OCI-LY7 (cell line): ENCODE data around the gene EEF1AKMT3. TPM values are rescaled to one million over a fixed set of nuclear protein-coding genes. Genes with fewer than 3 reads are reported as not detected.

ENCODE experiments used
- BruUV-seq: library from RNA; stranded (reverse); fragments of 400-500 nt; replicated peaks from 2 replicates; lab custom pipeline; 2021; lab: Mats Ljungman, UMichigan
- CTCF ChIA-PET: fragments of 300-600 bp; sonication (Branson Sonifier 250); formaldehyde crosslinking; loops from one replicate; lab custom pipeline; 2022; ENCODE audit warnings: antibody characterized with exemption; ENCODE audit not compliant: unreplicated experiment; lab: Charles Lee
- POLR2A ChIA-PET: fragments of 300-600 bp; sonication (Branson Sonifier 250); formaldehyde crosslinking; loops from one replicate; lab custom pipeline; 2022; ENCODE audit warnings: antibody characterized with exemption; lab: Charles Lee
- DNase-seq: peaks from one replicate; pipeline ENCODE4 v3.0.0-alpha.2; 2015; ENCODE audit warnings: low spot score
- H2AFZ ChIP-seq: fragments of 200-600 bp; sonication (generic), shearing (Covaris generic); 2 replicates; pipeline ENCODE4 v1.6.1; 2014; ENCODE audit warnings: mild to moderate bottlenecking, antibody characterized with exemption, low read length, moderate library complexity
- H3K27ac ChIP-seq: fragments of 200-600 bp; sonication (generic); 2 replicates; pipeline ENCODE4 v1.5.1; 2014; ENCODE audit warnings: mixed run types, low read depth, mild to moderate bottlenecking, moderate library complexity, low read length, inconsistent platforms; ENCODE audit not compliant: poor library complexity, severe bottlenecking
- H3K36me3 ChIP-seq: fragments of 200-600 bp; sonication (generic); 2 replicates; pipeline ENCODE4 v1.6.1; 2014; ENCODE audit warnings: mild to moderate bottlenecking, antibody characterized with exemption, low read length, moderate library complexity, mixed read lengths; ENCODE audit not compliant: insufficient read depth
- H3K4me1 ChIP-seq: fragments of 200-600 bp; sonication (generic); 2 replicates; pipeline ENCODE4 v1.5.1; 2014; ENCODE audit warnings: mild to moderate bottlenecking, low read length; ENCODE audit not compliant: insufficient read depth, poor library complexity, severe bottlenecking
- H3K4me2 ChIP-seq: fragments of 200-600 bp; sonication (generic); 2 replicates; pipeline ENCODE4 v1.6.1; 2014; ENCODE audit warnings: mild to moderate bottlenecking, low read length
- H3K4me3 ChIP-seq: fragments of 200-600 bp; sonication (generic); 2 replicates; pipeline ENCODE4 v1.5.1; 2014; ENCODE audit warnings: mild to moderate bottlenecking, low read depth, low read length; ENCODE audit not compliant: poor library complexity, severe bottlenecking
- H3K79me2 ChIP-seq: fragments of 200-600 bp; sonication (generic); 2 replicates; pipeline ENCODE4 v1.6.1; 2016; ENCODE audit warnings: low read depth, mild to moderate bottlenecking, low read length, moderate library complexity, mixed read lengths; ENCODE audit not compliant: insufficient read depth
- H3K9me2 ChIP-seq: fragments of 200-600 bp; sonication (generic); 2 replicates; pipeline ENCODE4 v1.6.1; 2016; ENCODE audit warnings: mild to moderate bottlenecking, low read length, mixed read lengths; ENCODE audit not compliant: insufficient read depth
- H3K9me3 ChIP-seq: fragments of 200-600 bp; sonication (generic); 2 replicates; pipeline ENCODE4 v1.6.1; 2014; ENCODE audit warnings: mild to moderate bottlenecking, mixed run types, low read length, mixed read lengths
- H4K20me1 ChIP-seq: fragments of 200-600 bp; sonication (generic); 2 replicates; pipeline ENCODE4 v1.6.1; 2014; ENCODE audit warnings: mild to moderate bottlenecking, antibody characterized with exemption, low read length, moderate library complexity, mixed read lengths; ENCODE audit not compliant: insufficient read depth
- EZH2phosphoT487 ChIP-seq: fragments of 200-600 bp; sonication (generic); IDR thresholded peaks from 2 replicates; pipeline ENCODE4 v1.6.1; 2018; ENCODE audit warnings: low read depth, borderline replicate concordance, mild to moderate bottlenecking, mixed run types, antibody characterized with exemption, low read length, moderate library complexity, mixed read lengths
- intact Hi-C: fragments of 100-400 bp; cut with micrococcal nuclease; formaldehyde crosslinking; loops from one replicate; pipeline ENCODE4 v1.10.0; 2022; ENCODE audit not compliant: unreplicated experiment
- total RNA-seq, 2 experiments: library from RNA; depleted of rRNA in 1 of 2; stranded (reverse); fragments of >200 nt in 1 of 2; shearing (Covaris generic) in 1 of 2; gene quantifications; 2 replicates each; pipeline ENCODE4 v1.2.3, GENCODE V29; 2014 to 2022
- TF ChIP-seq, protein P1 (sequence below): fragments of 200-600 bp; sonication (generic); conservative IDR thresholded peaks from 2 replicates; pipeline ENCODE4 v1.5.1; 2014; ENCODE audit warnings: mild to moderate bottlenecking, antibody characterized with exemption, low read length, moderate library complexity, mixed read lengths

Gene EEF1AKMT3
- total RNA-seq, 2 experiments from 2014 or later = 3.4 to 6.3 TPM

DNA sequence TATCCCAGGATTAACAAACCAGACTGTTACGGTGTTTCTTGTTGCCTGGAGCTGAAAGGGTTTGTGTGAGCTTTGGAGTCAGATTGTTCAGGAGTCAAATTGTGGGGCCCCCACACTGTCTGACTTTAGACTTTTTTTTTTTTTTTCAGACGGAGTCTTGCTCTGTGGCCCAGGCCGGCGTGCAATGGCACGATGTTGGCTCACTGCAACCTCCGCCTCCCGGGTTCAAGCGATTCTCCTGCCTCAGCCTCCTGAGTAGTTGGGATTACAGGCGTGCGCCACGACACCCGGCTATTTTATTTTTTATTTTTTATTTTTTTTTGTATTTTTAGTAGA, 11.0 kb downstream of the EEF1AKMT3 start:
- Histone ChIP-seq H3K9me2 (no peaks in the 10 kb centered on the region), H3K27ac (no peak overlapping the region), H3K36me3 (peaks cover 42% of the 10 kb centered on the region), H3K79me2 (peaks cover 25% of the 10 kb centered on the region), H3K4me1 (peaks cover 20% of the 10 kb centered on the region), H3K4me3 (peak overlapping the region; percentile 95), H3K9me3 (no peaks in the 10 kb centered on the region), H4K20me1 (no peaks in the 10 kb centered on the region), H2AFZ (no peak overlapping the region), H3K4me2 (peak overlapping the region; percentile 92)
- CTCF ChIA-PET = interaction anchor here (0.8 kb wide), 1 partner anchor 11 kb away, joined by 4 read pairs; no protein-coding TSS in a partner anchor
- POLR2A ChIA-PET = interaction anchor here (0.6 to 1.5 kb wide), 6 partner anchors 10 to 126 kb away, joined by 3 to 4 read pairs (median 3); partner anchors contain the start of genes EEF1AKMT3 and METTL1
- intact Hi-C loops = loop anchor here (5.0 kb wide), 1 partner anchor 124 kb away; no protein-coding TSS in a partner anchor
- no TSS peak for BruUV-seq
- no peak for DNase-seq
- no peak for TF ChIP-seq EZH2phosphoT487
- TF ChIP-seq, protein P1, sequence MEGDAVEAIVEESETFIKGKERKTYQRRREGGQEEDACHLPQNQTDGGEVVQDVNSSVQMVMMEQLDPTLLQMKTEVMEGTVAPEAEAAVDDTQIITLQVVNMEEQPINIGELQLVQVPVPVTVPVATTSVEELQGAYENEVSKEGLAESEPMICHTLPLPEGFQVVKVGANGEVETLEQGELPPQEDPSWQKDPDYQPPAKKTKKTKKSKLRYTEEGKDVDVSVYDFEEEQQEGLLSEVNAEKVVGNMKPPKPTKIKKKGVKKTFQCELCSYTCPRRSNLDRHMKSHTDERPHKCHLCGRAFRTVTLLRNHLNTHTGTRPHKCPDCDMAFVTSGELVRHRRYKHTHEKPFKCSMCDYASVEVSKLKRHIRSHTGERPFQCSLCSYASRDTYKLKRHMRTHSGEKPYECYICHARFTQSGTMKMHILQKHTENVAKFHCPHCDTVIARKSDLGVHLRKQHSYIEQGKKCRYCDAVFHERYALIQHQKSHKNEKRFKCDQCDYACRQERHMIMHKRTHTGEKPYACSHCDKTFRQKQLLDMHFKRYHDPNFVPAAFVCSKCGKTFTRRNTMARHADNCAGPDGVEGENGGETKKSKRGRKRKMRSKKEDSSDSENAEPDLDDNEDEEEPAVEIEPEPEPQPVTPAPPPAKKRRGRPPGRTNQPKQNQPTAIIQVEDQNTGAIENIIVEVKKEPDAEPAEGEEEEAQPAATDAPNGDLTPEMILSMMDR = no peak

DNA sequence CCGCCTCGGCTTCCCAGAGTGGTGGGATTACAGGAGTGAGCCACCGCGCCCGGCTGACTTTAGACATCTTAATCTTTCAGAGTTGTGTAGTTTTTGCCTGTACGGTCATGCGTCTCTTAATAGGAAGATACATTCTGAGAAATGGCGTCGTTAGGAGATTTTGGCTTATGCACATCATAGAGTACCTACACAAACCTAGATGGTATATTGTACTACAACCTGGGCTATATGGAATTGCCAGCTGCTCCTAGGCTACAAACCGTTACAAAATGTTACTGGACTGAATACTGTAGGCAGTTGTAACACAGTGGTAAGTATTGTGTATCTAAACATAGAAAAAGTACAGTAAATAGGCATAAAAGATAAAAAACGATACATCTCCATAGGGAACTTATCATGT, 11.4 kb downstream of the EEF1AKMT3 start:
- no peak overlapping the region for H2AFZ ChIP-seq
- TSS peak; percentile 77 for BruUV-seq
- peaks cover 20% of the 10 kb centered on the region for H3K4me1 ChIP-seq
- TF ChIP-seq EZH2phosphoT487 = no peak
- TF ChIP-seq, protein P1 = no peak
- H3K36me3 ChIP-seq = peaks cover 46% of the 10 kb centered on the region
- no peaks in the 10 kb centered on the region for H3K9me2 ChIP-seq
- H3K27ac ChIP-seq = no peak overlapping the region
- DNase-seq = no peak
- peak overlapping the region; percentile 56 for H3K4me2 ChIP-seq
- H3K79me2 ChIP-seq = peaks cover 25% of the 10 kb centered on the region
- no peak overlapping the region for H3K4me3 ChIP-seq
- no peaks in the 10 kb centered on the region for H3K9me3 ChIP-seq
- ChIA-PET CTCF (no interaction called here), POLR2A (interaction anchor here (0.8 to 1.2 kb wide), 3 partner anchors 11 to 19 kb away, joined by 3 to 5 read pairs (median 3); partner anchors contain the start of genes EEF1AKMT3 and METTL1)
- no peaks in the 10 kb centered on the region for H4K20me1 ChIP-seq
- intact Hi-C loops = loop anchor here (5.0 kb wide), 1 partner anchor 123 kb away; no protein-coding TSS in a partner anchor

DNA sequence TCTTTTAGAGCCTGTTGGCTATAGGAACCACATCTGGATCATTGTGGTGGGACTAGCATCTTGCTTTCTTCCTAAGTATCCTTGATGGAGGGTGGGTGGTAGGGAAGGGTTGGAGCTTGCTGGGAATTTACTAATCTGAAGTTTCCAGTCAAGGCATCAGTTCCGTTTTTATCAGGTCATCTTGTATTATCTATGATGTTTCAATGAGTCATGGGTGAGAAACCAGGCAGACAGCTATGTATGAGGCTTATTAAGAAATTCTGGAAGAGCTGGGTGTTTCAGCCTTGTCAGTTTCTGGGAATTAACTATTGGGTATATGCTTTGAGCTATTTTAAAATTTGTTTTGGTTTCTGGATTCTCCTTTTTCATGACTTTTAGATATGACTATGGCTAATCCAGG, 21.5 kb downstream of the EEF1AKMT3 start:
- Histone ChIP-seq H3K36me3 (peaks cover 90% of the 10 kb centered on the region), H2AFZ (no peak overlapping the region), H3K9me3 (no peaks in the 10 kb centered on the region), H4K20me1 (no peaks in the 10 kb centered on the region), H3K4me3 (no peak overlapping the region), H3K4me1 (no peaks in the 10 kb centered on the region), H3K27ac (no peak overlapping the region), H3K9me2 (no peaks in the 10 kb centered on the region), H3K79me2 (no peaks in the 10 kb centered on the region), H3K4me2 (no peak overlapping the region)
- TF ChIP-seq, protein P1 = no peak
- TF ChIP-seq EZH2phosphoT487 = no peak
- no peak for DNase-seq
- intact Hi-C loops = no loop called here
- CTCF ChIA-PET = interaction anchor here (1.2 kb wide), 1 partner anchor 11 kb away, joined by 4 read pairs; no protein-coding TSS in a partner anchor
- POLR2A ChIA-PET = interaction anchor here (0.5 to 2.1 kb wide), 3 partner anchors 14 to 37 kb away, joined by 3 to 4 read pairs (median 4); no protein-coding TSS in a partner anchor
- no TSS peak for BruUV-seq
